HepG2 (cell line): ENCODE measurements around the gene SH2D2A. TPM values are rescaled to one million over a fixed set of nuclear protein-coding genes. Genes with fewer than 3 reads are reported as not detected.

Experiments
- ATAC-seq: fragments of 200-7000 bp; cut with Tn5 transposase; 3 replicates; pipeline ENCODE4 v1.9.1; 2020; ENCODE audit warnings: mild to moderate bottlenecking, moderate library complexity
- BruUV-seq: library from RNA; stranded (reverse); fragments of 400-500 nt; replicated peaks from 2 replicates; lab custom pipeline; 2021; lab: Mats Ljungman, UMichigan
- CTCF ChIA-PET: fragments of 300-600 bp; formaldehyde crosslinking; extraction: SDS; loops from one replicate; lab custom pipeline; 2021; ENCODE audit warnings: low total read pairs, inconsistent platforms, low intra/inter-chr PET ratio; lab: Yijun Ruan, JAX
- POLR2A ChIA-PET: fragments of 350-600 bp; sonication (Branson Sonifier 250); formaldehyde crosslinking; loops from one replicate; lab custom pipeline; 2020; ENCODE audit warnings: antibody characterized with exemption, inconsistent platforms; lab: Yijun Ruan, JAX
- DNase-seq: peaks from one replicate; pipeline ENCODE4 v3.0.0-alpha.2; 2015; ENCODE audit warnings: low spot score
- FAIRE-seq: peaks from 3 replicates; lab custom pipeline; 2011; peaks lifted over from hg19 to GRCh38; lab: Jason Lieb, UNC
- H2AFZ ChIP-seq: one replicate; pipeline ENCODE4 v1.6.1; 2011; ENCODE audit warnings: low read length, inconsistent platforms
- H3K27ac ChIP-seq: fragments of 300-600 bp; 3 replicates; pipeline ENCODE4 v1.8.0; 2011; ENCODE audit warnings: mixed run types, mild to moderate bottlenecking, mixed read lengths, low read length, inconsistent platforms; ENCODE audit not compliant: insufficient read depth; ENCODE audit errors: extremely low read length
- H3K27me3 ChIP-seq, 2 experiments: fragments of 200-600 bp in 1 of 2; 2 replicates in 1 of 2; 3 replicates in 1 of 2; pipeline versions ENCODE4 v1.6.0 to v1.8.0; 2011; ENCODE audit warnings: low read length in 2 of 2, mild to moderate bottlenecking in 2 of 2, moderate library complexity in 2 of 2, inconsistent platforms in 1 of 2; ENCODE audit not compliant: insufficient read depth in 2 of 2, control insufficient read depth in 1 of 2
- H3K36me3 ChIP-seq, 2 experiments: fragments of 200-600 bp in 1 of 2; replicated peaks in 1 of 2; 2 replicates in 1 of 2; 3 replicates in 1 of 2; pipeline versions ENCODE4 v1.5.1 to v1.8.0; 2011; ENCODE audit warnings: low read length in 2 of 2, inconsistent platforms in 1 of 2; ENCODE audit not compliant: insufficient read depth in 2 of 2, control insufficient read depth in 1 of 2
- H3K4me1 ChIP-seq: 2 replicates; pipeline ENCODE4 v1.5.1; 2012; ENCODE audit warnings: low read length, inconsistent platforms; ENCODE audit not compliant: insufficient read depth
- H3K4me2 ChIP-seq: 2 replicates; pipeline ENCODE4 v1.6.0; 2011; ENCODE audit warnings: low read depth, low read length, inconsistent platforms
- H3K4me3 ChIP-seq, 3 experiments: fragments of 200-600 bp in 1 of 3; sonication (generic), shearing (Covaris generic) in 1 of 3; replicated peaks in 1 of 3; 2 replicates each; pipeline ENCODE4 v1.5.1; 2011 to 2016; ENCODE audit warnings: low read length in 3 of 3, inconsistent platforms in 2 of 3, low read depth in 2 of 3, mild to moderate bottlenecking in 2 of 3, control low read depth in 1 of 3, mixed read lengths in 1 of 3; ENCODE audit not compliant: insufficient read depth in 1 of 3
- H3K79me2 ChIP-seq: one replicate; pipeline ENCODE4 v1.6.1; 2011; ENCODE audit warnings: low read length, inconsistent platforms; ENCODE audit not compliant: insufficient read depth
- H3K9ac ChIP-seq: 2 replicates; pipeline ENCODE4 v1.6.0; 2011; ENCODE audit warnings: mild to moderate bottlenecking, low read depth, low read length, inconsistent platforms; ENCODE audit not compliant: insufficient read depth
- H3K9me3 ChIP-seq: 2 replicates; pipeline ENCODE4 v1.5.1; 2012; ENCODE audit warnings: mild to moderate bottlenecking, low read length
- H4K20me1 ChIP-seq: 2 replicates; pipeline ENCODE4 v1.6.0; 2011; ENCODE audit warnings: inconsistent platforms, mild to moderate bottlenecking, low read length, moderate library complexity; ENCODE audit not compliant: insufficient read depth
- ATAD3A ChIP-seq: sonication (generic); formaldehyde crosslinking; IDR thresholded peaks from 2 replicates; pipeline ENCODE4 v1.4.0; 2020; ENCODE audit warnings: missing genetic modification reagents
- BATF2 ChIP-seq: sonication (generic); formaldehyde crosslinking; IDR thresholded peaks from 2 replicates; pipeline ENCODE4 v1.8.0; 2022; ENCODE audit warnings: mild to moderate bottlenecking, missing genetic modification reagents, moderate library complexity
- FOSL2 ChIP-seq: sonication (generic); formaldehyde crosslinking; IDR thresholded peaks from 2 replicates; pipeline ENCODE4 v1.4.0; 2020; ENCODE audit warnings: missing genetic modification reagents
- KLF12 ChIP-seq: sonication (generic); formaldehyde crosslinking; IDR thresholded peaks from 2 replicates; pipeline ENCODE4 v1.4.0; 2020; ENCODE audit warnings: missing genetic modification reagents, borderline replicate concordance
- MED1 ChIP-seq: sonication (generic); formaldehyde crosslinking; IDR thresholded peaks from 2 replicates; pipeline ENCODE4 v1.4.0; 2020; ENCODE audit warnings: missing genetic modification reagents
- ZBTB10 ChIP-seq: sonication (generic); formaldehyde crosslinking; IDR thresholded peaks from 2 replicates; pipeline ENCODE4 v1.4.0; 2020; ENCODE audit warnings: missing genetic modification reagents, borderline replicate concordance
- ZC3H13 ChIP-seq: sonication (generic); formaldehyde crosslinking; IDR thresholded peaks from 2 replicates; pipeline ENCODE4 v1.8.1; 2023; ENCODE audit warnings: mild to moderate bottlenecking, missing genetic modification reagents, moderate library complexity
- ZC3H4 ChIP-seq: sonication (generic); formaldehyde crosslinking; IDR thresholded peaks from 2 replicates; pipeline ENCODE4 v1.4.0; 2020; ENCODE audit warnings: missing genetic modification reagents, borderline replicate concordance
- WGBS: methylation state at CpG from one replicate; pipeline ENCODE4 v1.1.6; 2017; ENCODE audit warnings: low lambda C conversion rate; 5-methylcytosine and 5-hydroxymethylcytosine counted together
- in situ Hi-C: cut with HindIII; loops from 2 replicates; pipeline ENCODE4 v1.10.0; 2017; ENCODE audit warnings: low pct_unique_long_range_greater_than_20kb; ENCODE audit not compliant: extremely low pct_ligation_motif_present
- intact Hi-C: fragments of 100-400 bp; cut with micrococcal nuclease; formaldehyde crosslinking; loops from one replicate; pipeline ENCODE4 v1.10.0; 2022; ENCODE audit not compliant: unreplicated experiment
- polyA plus RNA-seq, 8 experiments: library from polyadenylated mRNA; depleted of rRNA in 3 of 8; stranded (reverse) in 7 of 8; unstranded in 1 of 8; fragments of >200 nt; fragmentation: Illumina TruSeq in 4 of 8; extraction: Trizol in 4 of 8; gene quantifications; 2 replicates each; pipeline versions ENCODE4 v1.2.1 to v1.2.3, GENCODE V29; 2011 to 2016; ENCODE audit warnings: low read depth in 4 of 8, missing spikeins in 1 of 8, mixed read lengths in 1 of 8; ENCODE audit not compliant: insufficient read depth in 1 of 8
- total RNA-seq, 5 experiments: library from RNA; depleted of rRNA; stranded (reverse); fragments of >200 nt; fragmentation: Illumina TruSeq; extraction: Trizol; gene quantifications; 2 replicates each; pipeline ENCODE4 v1.2.3, GENCODE V29; 2016; ENCODE audit warnings: low read depth in 1 of 5

The SH2D2A gene
- total and polyA plus RNA-seq, 2 of the 13 experiments (the other 11 are each of a cell fraction or from before 2014, with no cell fraction given): 0.57 to 0.73 TPM

- Histone ChIP-seq H3K27ac (no peak overlapping the region), H3K9ac (peak overlapping the region; percentile 44; the same call in 1 of the 2 replicates), H3K27me3 (peaks cover 9 to 27% of the 10 kb centered on the region in 2 experiments; a peak in 4 of 5 replicates), H4K20me1 (no peaks in the 10 kb centered on the region), H3K4me1 (peaks cover 33% of the 10 kb centered on the region), H3K9me3 (no peaks in the 10 kb centered on the region), H3K36me3 (no peaks in the 10 kb centered on the region), H3K79me2 (no peaks in the 10 kb centered on the region), H2AFZ (no peak overlapping the region), H3K4me2 (peak overlapping the region; percentile 85), H3K4me3 (peak overlapping the region in 1 of 3 experiments; percentile 71; a peak in 2 of 6 replicates)
- ChIA-PET CTCF (interaction anchor here (0.6 kb wide), 1 partner anchor 157 kb away, joined by 3 read pairs; no protein-coding TSS in a partner anchor), POLR2A (interaction anchor here (0.8 to 1.7 kb wide), 4 partner anchors 9 to 86 kb away, joined by 3 to 6 read pairs (median 4); partner anchors contain the start of genes ISG20L2 and METTL25B)
- FAIRE-seq: no peak
- in situ Hi-C loops (no loop called here), intact Hi-C loops (no loop called here)
- DNase-seq: no peak
- no TSS peak for BruUV-seq
- peak; percentile 6; the same call in 2 of the 3 replicates for ATAC-seq
- TF ChIP-seq ZC3H4 (CRISPR knock-in tag): no peak
- no peak for TF ChIP-seq KLF12 (CRISPR knock-in tag)
- no peak for TF ChIP-seq MED1 (CRISPR knock-in tag)
- TF ChIP-seq FOSL2 (CRISPR knock-in tag): peak; percentile 51; the same call in 1 of the 2 replicates
- TF ChIP-seq ZC3H13: no peak
- no peak for TF ChIP-seq ZBTB10 (CRISPR knock-in tag)
- no peak for TF ChIP-seq BATF2 (CRISPR knock-in tag)
- no peak for TF ChIP-seq ATAD3A
- TF ChIP-seq, all 625 proteins: peak for 1
- WGBS: 73% methylated on average over 3 of the region's 7 CpGs
These were observed 1.9 kb downstream of the SH2D2A start for GRCh38 chr1:156814571-156815260.
